ENCODE results near the gene RTN4. TPM values are rescaled to one million over a fixed set of nuclear protein-coding genes. Genes with fewer than 3 reads are reported as not detected.

Gene RTN4, protein sequence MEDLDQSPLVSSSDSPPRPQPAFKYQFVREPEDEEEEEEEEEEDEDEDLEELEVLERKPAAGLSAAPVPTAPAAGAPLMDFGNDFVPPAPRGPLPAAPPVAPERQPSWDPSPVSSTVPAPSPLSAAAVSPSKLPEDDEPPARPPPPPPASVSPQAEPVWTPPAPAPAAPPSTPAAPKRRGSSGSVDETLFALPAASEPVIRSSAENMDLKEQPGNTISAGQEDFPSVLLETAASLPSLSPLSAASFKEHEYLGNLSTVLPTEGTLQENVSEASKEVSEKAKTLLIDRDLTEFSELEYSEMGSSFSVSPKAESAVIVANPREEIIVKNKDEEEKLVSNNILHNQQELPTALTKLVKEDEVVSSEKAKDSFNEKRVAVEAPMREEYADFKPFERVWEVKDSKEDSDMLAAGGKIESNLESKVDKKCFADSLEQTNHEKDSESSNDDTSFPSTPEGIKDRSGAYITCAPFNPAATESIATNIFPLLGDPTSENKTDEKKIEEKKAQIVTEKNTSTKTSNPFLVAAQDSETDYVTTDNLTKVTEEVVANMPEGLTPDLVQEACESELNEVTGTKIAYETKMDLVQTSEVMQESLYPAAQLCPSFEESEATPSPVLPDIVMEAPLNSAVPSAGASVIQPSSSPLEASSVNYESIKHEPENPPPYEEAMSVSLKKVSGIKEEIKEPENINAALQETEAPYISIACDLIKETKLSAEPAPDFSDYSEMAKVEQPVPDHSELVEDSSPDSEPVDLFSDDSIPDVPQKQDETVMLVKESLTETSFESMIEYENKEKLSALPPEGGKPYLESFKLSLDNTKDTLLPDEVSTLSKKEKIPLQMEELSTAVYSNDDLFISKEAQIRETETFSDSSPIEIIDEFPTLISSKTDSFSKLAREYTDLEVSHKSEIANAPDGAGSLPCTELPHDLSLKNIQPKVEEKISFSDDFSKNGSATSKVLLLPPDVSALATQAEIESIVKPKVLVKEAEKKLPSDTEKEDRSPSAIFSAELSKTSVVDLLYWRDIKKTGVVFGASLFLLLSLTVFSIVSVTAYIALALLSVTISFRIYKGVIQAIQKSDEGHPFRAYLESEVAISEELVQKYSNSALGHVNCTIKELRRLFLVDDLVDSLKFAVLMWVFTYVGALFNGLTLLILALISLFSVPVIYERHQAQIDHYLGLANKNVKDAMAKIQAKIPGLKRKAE
- total RNA-seq, result 100 to 1,000 TPM; 119 to 205 (median 154) TPM

DNA sequence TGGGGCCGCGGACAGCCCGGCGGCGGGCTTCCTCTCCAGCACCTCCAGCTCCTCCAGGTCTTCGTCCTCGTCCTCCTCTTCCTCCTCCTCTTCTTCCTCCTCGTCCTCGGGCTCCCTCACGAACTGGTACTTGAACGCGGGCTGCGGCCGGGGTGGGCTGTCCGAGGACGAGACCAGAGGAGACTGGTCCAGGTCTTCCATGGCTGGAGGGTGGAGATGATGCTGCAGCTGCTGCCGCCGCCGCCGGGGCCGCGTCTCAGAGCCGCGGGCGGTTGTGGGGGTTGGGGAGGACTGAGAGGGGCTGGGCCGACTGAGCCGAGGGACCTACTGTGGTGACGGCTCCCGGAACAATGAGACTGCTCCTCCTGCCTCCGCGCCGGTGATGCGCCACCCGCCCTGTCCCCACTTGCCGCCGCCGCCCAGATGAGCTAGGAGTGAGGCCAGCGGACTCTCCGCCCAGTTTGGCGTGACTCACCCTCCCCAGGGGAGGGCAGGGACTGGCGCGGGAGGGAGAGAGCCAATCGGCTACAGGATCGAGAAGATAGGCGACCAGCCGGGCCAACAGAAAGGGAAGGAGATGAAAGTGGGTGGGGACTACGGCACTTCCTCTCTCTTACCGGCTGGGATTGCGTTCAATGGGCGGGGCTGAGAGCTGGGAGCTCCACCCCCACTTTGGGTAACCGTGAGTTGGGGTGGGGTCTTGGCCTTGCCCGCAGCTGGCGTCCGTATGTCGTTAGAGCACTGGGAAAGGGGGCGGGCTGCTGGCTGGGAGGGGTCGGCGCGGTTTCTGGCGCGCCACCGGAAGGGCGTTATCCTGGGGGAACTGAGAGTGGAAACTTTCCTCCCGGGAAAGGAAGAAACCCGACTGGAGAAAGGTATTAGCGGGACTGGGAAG lies at the start of gene RTN4:
RTN4 (minus strand) TSS at position 352 of the 895 bp plus-strand sequence; CDS start at position 201, 151 bp downstream.
- intact Hi-C loops (cut with DNase I; ENCODE audit: low total_unique reads), result loop anchor here (5.0 kb wide), 1 partner anchor 112 kb away; no protein-coding TSS in a partner anchor
- H3K36me3 ChIP-seq, result no peaks in the 10 kb centered on the region
- no peaks in the 10 kb centered on the region for H3K27me3 ChIP-seq
- peak; percentile 99 for DNase-seq
- TF ChIP-seq POLR2A (IDR thresholded peaks at IDR 0.05), result peak; percentile 99 to 100
- TF ChIP-seq, protein P1, sequence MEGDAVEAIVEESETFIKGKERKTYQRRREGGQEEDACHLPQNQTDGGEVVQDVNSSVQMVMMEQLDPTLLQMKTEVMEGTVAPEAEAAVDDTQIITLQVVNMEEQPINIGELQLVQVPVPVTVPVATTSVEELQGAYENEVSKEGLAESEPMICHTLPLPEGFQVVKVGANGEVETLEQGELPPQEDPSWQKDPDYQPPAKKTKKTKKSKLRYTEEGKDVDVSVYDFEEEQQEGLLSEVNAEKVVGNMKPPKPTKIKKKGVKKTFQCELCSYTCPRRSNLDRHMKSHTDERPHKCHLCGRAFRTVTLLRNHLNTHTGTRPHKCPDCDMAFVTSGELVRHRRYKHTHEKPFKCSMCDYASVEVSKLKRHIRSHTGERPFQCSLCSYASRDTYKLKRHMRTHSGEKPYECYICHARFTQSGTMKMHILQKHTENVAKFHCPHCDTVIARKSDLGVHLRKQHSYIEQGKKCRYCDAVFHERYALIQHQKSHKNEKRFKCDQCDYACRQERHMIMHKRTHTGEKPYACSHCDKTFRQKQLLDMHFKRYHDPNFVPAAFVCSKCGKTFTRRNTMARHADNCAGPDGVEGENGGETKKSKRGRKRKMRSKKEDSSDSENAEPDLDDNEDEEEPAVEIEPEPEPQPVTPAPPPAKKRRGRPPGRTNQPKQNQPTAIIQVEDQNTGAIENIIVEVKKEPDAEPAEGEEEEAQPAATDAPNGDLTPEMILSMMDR (IDR thresholded peaks at IDR 0.05), result peak in 1 of 4 experiments; percentile 36
- H3K9me3 ChIP-seq, result no peaks in the 10 kb centered on the region
- peak within 1 kb of the TSS; percentile 75 to 81 for H3K4me3 ChIP-seq
- H3K4me1 ChIP-seq, result peaks cover 0 to 9% of the 10 kb centered on the region in 2 donors
- peak within 1 kb of the TSS; percentile 98 for H3K27ac ChIP-seq

DNA sequence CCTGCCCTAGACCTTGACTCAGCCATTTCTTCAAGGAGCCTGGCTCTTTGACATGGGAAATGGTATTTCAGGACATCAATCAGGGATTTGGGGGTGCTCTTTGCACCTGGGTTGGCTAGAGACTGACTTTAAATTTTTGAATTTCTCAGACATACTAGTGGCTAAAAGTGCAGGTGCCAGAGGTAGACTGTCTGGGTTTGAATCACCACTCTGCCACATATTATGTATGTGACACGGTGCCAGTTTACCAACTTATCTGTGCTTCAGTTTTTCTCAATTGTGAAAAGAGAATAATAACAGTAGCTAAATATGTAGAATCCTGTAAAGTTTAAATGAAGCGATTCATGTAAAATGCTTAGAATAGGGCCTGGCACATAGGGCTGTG lies 49.2 kb upstream of the RTN4 start:
- intact Hi-C loops (cut with DNase I; ENCODE audit: low total_unique reads), result loop anchor here (5.0 kb wide), 1 partner anchor 42 kb away; no protein-coding TSS in a partner anchor
- Histone ChIP-seq H3K4me3 (no peak overlapping the region), H3K27me3 (no peaks in the 10 kb centered on the region), H3K27ac (peak overlapping the region; percentile 22 to 78), H3K4me1 (peaks cover 0 to 21% of the 10 kb centered on the region in 2 donors), H3K36me3 (no peaks in the 10 kb centered on the region), H3K9me3 (no peaks in the 10 kb centered on the region)
- no peak for TF ChIP-seq POLR2A (IDR thresholded peaks at IDR 0.05)
- TF ChIP-seq, protein P1 (IDR thresholded peaks at IDR 0.05), result no peak
- DNase-seq, result no peak

DNA sequence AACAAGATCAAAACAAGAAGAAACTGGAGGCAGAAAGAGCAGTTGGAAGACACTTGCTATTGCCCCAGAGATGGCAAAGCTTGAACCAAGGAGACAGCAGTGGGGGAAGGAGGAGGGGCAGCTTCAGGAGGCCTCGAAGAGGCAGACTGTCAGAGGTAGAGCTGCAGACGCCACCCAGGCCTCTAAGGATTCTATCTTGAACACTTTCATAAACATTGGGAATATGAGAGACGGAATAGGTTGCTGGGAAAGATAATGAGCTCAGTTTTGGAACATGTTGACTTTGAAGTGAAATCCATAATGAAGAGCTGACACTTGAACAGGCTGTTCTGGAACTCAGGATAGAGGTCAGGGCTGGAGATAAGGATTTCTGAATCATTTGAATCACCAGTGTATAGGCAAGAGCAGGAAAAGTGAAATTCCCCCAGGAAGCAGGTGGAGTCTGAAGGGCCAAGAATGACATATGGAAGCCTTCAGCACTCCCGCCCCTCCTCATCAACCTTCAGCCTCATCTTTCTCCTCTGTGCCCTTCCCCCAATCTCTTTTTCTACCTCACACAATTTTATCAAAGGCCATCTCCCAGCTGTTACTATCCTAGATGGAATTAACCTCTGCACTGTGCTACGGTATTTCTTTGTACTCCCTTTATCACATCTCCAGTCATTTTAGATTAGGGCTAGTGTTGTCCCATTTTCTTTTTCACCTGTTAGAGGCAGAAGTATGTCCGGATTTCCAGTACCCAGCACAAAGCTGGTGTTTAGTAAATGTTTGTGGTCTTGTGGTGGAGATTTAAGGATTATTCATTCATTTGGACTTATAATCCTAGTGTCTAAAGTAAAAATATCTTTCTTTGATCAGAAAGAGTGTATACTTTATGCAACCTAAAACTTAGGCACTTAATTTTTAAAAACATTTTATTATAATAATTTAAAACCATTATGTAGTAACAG lies 47.5 kb upstream of the RTN4 start:
- intact Hi-C loops (cut with DNase I; ENCODE audit: low total_unique reads), result loop anchor here (5.0 kb wide), 1 partner anchor 40 kb away; no protein-coding TSS in a partner anchor
- no peaks in the 10 kb centered on the region for H3K27me3 ChIP-seq
- H3K36me3 ChIP-seq, result no peaks in the 10 kb centered on the region
- H3K27ac ChIP-seq, result peak overlapping the region; percentile 22 to 72
- H3K4me3 ChIP-seq, result no peak overlapping the region
- DNase-seq, result no peak
- peaks cover 0 to 21% of the 10 kb centered on the region in 2 donors for H3K4me1 ChIP-seq
- TF ChIP-seq, protein P1 (IDR thresholded peaks at IDR 0.05), result no peak
- no peak for TF ChIP-seq POLR2A (IDR thresholded peaks at IDR 0.05)
- no peaks in the 10 kb centered on the region for H3K9me3 ChIP-seq

Measured in uterus (tissue), 4 donors.